ENCODE data around the gene EML1.

DNA sequence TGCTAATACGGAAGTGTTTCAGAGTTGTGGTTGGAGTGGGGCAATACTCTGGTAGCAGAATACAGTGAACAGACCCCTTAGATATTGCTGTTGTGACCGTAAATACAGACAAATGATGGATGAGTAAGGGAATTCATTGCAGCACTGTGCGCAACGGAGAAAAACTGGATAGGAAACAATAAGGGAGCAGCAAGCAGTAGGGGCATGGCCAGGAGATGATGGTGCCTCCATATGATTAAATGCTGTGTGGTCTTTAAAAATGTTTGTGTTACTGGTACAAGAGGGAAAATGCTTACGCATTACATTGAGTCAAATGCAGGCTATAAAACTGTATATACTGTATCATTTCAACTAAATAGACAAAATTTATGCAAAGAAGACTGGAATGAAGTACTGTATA lies 61.6 kb downstream of the EML1 start:
- TF ChIP-seq, protein P1, sequence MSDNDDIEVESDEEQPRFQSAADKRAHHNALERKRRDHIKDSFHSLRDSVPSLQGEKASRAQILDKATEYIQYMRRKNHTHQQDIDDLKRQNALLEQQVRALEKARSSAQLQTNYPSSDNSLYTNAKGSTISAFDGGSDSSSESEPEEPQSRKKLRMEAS (CRISPR knock-in tag; IDR thresholded peaks at IDR 0.05), result no peak
- TF ChIP-seq, protein P2, sequence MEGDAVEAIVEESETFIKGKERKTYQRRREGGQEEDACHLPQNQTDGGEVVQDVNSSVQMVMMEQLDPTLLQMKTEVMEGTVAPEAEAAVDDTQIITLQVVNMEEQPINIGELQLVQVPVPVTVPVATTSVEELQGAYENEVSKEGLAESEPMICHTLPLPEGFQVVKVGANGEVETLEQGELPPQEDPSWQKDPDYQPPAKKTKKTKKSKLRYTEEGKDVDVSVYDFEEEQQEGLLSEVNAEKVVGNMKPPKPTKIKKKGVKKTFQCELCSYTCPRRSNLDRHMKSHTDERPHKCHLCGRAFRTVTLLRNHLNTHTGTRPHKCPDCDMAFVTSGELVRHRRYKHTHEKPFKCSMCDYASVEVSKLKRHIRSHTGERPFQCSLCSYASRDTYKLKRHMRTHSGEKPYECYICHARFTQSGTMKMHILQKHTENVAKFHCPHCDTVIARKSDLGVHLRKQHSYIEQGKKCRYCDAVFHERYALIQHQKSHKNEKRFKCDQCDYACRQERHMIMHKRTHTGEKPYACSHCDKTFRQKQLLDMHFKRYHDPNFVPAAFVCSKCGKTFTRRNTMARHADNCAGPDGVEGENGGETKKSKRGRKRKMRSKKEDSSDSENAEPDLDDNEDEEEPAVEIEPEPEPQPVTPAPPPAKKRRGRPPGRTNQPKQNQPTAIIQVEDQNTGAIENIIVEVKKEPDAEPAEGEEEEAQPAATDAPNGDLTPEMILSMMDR (IDR thresholded peaks at IDR 0.05), result no peak
- no peak for TF ChIP-seq ZNF423 (CRISPR knock-in tag; IDR thresholded peaks at IDR 0.05)
- TF ChIP-seq, protein P3, sequence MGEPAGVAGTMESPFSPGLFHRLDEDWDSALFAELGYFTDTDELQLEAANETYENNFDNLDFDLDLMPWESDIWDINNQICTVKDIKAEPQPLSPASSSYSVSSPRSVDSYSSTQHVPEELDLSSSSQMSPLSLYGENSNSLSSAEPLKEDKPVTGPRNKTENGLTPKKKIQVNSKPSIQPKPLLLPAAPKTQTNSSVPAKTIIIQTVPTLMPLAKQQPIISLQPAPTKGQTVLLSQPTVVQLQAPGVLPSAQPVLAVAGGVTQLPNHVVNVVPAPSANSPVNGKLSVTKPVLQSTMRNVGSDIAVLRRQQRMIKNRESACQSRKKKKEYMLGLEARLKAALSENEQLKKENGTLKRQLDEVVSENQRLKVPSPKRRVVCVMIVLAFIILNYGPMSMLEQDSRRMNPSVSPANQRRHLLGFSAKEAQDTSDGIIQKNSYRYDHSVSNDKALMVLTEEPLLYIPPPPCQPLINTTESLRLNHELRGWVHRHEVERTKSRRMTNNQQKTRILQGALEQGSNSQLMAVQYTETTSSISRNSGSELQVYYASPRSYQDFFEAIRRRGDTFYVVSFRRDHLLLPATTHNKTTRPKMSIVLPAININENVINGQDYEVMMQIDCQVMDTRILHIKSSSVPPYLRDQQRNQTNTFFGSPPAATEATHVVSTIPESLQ (CRISPR knock-in tag; IDR thresholded peaks at IDR 0.05), result no peak
- TF ChIP-seq, protein P4, sequence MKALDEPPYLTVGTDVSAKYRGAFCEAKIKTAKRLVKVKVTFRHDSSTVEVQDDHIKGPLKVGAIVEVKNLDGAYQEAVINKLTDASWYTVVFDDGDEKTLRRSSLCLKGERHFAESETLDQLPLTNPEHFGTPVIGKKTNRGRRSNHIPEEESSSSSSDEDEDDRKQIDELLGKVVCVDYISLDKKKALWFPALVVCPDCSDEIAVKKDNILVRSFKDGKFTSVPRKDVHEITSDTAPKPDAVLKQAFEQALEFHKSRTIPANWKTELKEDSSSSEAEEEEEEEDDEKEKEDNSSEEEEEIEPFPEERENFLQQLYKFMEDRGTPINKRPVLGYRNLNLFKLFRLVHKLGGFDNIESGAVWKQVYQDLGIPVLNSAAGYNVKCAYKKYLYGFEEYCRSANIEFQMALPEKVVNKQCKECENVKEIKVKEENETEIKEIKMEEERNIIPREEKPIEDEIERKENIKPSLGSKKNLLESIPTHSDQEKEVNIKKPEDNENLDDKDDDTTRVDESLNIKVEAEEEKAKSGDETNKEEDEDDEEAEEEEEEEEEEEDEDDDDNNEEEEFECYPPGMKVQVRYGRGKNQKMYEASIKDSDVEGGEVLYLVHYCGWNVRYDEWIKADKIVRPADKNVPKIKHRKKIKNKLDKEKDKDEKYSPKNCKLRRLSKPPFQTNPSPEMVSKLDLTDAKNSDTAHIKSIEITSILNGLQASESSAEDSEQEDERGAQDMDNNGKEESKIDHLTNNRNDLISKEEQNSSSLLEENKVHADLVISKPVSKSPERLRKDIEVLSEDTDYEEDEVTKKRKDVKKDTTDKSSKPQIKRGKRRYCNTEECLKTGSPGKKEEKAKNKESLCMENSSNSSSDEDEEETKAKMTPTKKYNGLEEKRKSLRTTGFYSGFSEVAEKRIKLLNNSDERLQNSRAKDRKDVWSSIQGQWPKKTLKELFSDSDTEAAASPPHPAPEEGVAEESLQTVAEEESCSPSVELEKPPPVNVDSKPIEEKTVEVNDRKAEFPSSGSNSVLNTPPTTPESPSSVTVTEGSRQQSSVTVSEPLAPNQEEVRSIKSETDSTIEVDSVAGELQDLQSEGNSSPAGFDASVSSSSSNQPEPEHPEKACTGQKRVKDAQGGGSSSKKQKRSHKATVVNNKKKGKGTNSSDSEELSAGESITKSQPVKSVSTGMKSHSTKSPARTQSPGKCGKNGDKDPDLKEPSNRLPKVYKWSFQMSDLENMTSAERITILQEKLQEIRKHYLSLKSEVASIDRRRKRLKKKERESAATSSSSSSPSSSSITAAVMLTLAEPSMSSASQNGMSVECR (CRISPR knock-in tag; IDR thresholded peaks at IDR 0.05; ENCODE audit: borderline replicate concordance), result no peak
- TF ChIP-seq RELA (CRISPR knock-in tag; IDR thresholded peaks at IDR 0.05; ENCODE audit: borderline replicate concordance), result no peak
- TF ChIP-seq FOXJ3 (CRISPR knock-in tag; IDR thresholded peaks at IDR 0.05; ENCODE audit: borderline replicate concordance), result no peak
- TF ChIP-seq, protein P5, sequence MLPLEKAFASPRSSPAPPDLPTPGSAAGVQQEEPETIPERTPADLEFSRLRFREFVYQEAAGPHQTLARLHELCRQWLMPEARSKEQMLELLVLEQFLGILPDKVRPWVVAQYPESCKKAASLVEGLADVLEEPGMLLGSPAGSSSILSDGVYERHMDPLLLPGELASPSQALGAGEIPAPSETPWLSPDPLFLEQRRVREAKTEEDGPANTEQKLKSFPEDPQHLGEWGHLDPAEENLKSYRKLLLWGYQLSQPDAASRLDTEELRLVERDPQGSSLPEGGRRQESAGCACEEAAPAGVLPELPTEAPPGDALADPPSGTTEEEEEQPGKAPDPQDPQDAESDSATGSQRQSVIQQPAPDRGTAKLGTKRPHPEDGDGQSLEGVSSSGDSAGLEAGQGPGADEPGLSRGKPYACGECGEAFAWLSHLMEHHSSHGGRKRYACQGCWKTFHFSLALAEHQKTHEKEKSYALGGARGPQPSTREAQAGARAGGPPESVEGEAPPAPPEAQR (CRISPR knock-in tag; IDR thresholded peaks at IDR 0.05), result no peak
- no peak for TF ChIP-seq TEAD1 (CRISPR knock-in tag; IDR thresholded peaks at IDR 0.05)
- TF ChIP-seq, protein P6, sequence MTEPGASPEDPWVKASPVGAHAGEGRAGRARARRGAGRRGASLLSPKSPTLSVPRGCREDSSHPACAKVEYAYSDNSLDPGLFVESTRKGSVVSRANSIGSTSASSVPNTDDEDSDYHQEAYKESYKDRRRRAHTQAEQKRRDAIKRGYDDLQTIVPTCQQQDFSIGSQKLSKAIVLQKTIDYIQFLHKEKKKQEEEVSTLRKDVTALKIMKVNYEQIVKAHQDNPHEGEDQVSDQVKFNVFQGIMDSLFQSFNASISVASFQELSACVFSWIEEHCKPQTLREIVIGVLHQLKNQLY (CRISPR knock-in tag; IDR thresholded peaks at IDR 0.05), result no peak
- TF ChIP-seq, protein P7, sequence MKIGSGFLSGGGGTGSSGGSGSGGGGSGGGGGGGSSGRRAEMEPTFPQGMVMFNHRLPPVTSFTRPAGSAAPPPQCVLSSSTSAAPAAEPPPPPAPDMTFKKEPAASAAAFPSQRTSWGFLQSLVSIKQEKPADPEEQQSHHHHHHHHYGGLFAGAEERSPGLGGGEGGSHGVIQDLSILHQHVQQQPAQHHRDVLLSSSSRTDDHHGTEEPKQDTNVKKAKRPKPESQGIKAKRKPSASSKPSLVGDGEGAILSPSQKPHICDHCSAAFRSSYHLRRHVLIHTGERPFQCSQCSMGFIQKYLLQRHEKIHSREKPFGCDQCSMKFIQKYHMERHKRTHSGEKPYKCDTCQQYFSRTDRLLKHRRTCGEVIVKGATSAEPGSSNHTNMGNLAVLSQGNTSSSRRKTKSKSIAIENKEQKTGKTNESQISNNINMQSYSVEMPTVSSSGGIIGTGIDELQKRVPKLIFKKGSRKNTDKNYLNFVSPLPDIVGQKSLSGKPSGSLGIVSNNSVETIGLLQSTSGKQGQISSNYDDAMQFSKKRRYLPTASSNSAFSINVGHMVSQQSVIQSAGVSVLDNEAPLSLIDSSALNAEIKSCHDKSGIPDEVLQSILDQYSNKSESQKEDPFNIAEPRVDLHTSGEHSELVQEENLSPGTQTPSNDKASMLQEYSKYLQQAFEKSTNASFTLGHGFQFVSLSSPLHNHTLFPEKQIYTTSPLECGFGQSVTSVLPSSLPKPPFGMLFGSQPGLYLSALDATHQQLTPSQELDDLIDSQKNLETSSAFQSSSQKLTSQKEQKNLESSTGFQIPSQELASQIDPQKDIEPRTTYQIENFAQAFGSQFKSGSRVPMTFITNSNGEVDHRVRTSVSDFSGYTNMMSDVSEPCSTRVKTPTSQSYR (CRISPR knock-in tag; IDR thresholded peaks at IDR 0.05), result no peak
- TF ChIP-seq, protein P8, sequence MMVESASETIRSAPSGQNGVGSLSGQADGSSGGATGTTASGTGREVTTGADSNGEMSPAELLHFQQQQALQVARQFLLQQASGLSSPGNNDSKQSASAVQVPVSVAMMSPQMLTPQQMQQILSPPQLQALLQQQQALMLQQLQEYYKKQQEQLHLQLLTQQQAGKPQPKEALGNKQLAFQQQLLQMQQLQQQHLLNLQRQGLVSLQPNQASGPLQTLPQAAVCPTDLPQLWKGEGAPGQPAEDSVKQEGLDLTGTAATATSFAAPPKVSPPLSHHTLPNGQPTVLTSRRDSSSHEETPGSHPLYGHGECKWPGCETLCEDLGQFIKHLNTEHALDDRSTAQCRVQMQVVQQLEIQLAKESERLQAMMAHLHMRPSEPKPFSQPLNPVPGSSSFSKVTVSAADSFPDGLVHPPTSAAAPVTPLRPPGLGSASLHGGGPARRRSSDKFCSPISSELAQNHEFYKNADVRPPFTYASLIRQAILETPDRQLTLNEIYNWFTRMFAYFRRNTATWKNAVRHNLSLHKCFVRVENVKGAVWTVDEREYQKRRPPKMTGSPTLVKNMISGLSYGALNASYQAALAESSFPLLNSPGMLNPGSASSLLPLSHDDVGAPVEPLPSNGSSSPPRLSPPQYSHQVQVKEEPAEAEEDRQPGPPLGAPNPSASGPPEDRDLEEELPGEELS (CRISPR knock-in tag; IDR thresholded peaks at IDR 0.05), result no peak

All from WTC11 (cell line).